ENCODE results near the gene PALD1.

Gene PALD1

DNA sequence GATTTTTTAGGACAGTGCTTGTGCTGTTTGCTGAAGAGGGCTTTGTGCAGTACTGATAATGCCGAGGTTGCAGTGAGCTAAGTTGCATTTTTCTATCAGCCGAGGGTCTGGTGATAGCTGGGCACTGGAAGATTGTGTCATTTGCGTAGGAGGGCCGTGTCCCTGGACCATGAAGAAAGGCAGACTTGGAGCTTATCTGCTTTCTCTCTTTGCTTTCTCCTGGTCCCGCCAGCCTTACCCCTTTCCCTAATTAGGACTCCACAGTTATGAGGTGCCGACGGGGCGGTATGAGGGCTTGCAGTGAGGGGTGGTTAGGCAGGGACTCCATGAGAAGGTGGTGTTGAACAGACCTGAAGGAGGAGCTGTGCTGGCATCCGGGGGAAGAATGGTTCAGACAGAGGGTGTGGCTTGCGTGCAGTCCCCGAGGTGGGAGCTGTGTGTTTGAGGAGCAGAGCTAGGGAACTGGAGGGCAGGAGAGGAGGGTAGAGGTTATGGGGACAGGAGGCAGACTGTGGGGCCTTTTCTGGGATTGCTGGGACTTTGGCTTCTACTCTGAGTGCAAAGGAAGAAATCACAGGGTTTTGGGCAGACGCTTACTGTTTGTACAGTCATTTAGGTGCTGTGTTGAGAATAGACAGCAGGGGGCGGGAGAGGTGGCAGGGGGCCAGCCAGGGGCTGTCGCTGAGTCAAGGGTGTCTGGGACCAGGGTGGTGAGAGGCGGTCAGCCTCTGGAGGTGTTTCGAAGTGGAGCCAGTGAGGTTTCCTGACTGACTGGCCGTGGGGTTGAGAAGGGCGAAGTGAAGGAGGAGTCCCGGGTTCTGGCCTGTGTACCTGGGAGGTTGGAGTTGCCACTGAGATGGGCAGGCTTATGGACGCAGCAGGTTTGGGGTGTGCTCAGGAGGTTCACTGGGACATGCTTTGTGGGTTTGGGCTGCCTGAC is 80.6 kb downstream of the PALD1 start:
- peak; percentile 88 for DNase-seq

DNA sequence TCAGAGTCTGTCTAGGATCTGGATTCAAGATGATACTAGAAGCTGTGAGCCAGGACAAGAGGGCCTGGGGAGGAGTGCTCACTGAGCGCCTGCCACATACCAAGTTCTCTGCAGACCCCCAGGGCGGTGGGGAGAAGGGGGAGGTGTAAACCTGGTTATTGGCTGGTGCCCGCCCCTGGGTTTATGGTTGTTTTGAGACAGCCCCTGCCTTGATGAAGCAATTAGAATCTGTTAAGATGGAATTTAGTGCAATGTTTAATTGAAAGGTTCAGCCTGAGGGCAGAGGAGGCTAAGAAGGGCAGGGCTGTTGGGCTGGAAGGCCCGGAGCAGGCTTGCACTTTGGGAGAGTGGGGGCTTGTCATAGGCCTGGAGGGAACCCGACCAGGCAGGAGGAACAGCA is 81.3 kb downstream of the PALD1 start:
- peak; percentile 37 for DNase-seq

DNA sequence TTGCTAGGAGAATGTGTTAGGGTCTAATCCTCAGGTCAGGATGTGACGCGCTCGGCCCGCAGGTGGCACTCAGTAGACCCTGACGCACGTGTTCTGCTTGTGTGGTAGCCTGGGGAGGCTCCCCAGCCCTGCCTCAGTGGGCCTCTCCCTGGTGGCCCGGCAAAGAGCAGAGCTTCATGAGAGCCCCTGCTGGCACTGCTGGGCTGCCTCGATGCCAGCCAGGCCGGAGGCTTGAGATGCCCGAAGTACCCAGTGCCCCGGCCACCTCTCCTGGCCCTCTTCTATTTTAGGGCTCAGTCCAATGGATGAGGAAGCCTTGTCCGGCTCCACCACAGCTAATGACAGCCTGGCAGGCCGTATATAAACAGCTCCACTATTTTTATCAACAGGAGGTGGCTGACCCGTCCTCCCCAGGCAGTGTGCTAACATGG is 82.0 kb downstream of the PALD1 start:
- DNase-seq = peak; percentile 50

DNA sequence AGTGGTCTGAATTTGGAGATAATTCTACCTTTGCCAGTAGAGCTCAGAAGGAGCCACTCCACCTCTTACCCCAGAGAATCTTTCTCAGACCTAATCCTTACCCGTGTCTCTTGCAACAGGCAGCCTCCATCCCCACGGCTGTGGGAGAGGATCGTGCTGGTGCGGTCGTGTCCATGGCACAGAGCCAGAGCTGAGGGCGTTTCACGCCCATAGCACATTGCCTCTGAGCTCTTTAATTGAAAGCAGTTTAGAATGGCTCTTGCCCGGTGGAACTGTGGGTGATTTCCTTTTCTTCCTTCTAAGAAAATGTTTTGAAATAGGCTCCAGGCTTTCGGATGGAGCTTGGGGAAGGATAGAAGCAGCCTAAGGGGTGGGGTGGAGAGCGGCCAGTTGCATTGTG is 82.5 kb downstream of the PALD1 start:
- DNase-seq = peak; percentile 73

DNA sequence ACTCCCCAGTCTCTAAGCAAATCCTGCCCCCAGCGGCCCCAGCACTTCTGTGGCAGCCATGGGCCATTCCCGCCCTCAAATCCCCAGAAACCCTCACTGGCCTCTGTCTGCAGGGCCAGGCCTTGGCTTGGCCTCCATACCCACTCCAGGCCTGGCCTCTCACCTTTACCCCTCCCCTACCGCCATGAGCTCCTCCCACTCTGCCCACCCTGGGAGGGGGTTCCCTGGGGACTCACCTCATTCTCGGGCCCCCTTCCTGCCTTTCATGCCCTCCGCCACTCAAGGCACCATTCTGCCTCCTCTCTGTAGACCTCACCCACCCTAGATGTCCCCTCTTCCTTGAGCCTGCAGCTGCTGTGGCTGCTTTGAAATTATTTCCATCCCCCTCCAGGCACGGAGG is 83.0 kb downstream of the PALD1 start:
- no peak for DNase-seq

DNA sequence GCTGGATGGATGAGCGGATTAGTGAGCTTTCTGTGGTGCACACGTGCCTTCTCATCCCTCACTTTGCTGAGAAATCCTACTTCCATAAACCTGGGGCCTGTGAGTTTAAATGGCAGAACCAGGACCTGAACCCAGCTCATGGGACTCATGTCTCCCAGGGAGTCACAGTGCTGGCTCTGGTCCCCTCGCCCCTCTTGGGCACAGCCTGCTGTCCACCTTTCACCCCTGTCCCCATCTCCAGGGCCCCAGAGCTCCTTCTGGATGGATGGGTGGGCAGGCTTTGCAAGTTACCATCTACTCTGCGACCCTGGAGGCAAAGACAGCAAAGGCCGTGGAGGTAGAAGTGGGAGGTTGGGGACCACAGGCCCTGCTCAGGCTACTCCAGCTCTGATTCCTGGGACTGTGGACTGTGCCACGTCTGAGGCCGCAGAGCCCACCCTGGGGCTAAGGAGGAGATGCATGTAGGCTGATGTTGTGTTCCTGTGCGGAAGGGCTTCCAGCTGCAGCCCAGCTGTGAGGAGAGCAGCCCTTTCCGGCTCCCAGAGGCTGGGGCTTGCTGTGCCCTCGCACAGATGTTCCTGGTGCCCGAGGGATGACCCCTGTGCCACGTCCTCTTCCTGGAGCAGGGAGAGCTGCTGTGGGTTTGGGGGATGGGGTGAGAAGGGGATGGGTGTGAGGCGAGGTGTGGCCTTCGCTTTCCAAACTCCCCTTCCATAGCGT is 83.6 kb downstream of the PALD1 start:
- DNase-seq = peak; percentile 73

DNA sequence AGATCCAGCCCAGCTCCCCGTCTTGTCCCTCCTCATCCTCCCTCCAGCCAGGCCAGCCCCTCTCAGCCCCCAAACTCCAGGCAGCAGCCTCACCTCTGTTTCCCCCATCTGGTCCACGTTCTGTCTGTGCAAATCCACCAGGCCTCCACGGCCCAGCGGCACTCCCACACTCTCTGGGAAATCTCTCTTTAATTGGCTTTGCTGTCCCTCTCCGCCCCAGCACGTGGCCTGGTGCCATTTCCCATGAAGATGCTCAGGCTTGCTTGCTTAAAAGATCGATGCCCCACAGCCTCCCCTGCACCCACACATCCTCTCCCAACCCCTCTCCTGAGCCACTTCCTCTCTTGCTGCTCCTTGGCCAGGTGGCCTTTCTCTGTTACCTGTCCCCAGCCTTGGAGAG is 84.7 kb downstream of the PALD1 start:
- peak; percentile 42 for DNase-seq

DNA sequence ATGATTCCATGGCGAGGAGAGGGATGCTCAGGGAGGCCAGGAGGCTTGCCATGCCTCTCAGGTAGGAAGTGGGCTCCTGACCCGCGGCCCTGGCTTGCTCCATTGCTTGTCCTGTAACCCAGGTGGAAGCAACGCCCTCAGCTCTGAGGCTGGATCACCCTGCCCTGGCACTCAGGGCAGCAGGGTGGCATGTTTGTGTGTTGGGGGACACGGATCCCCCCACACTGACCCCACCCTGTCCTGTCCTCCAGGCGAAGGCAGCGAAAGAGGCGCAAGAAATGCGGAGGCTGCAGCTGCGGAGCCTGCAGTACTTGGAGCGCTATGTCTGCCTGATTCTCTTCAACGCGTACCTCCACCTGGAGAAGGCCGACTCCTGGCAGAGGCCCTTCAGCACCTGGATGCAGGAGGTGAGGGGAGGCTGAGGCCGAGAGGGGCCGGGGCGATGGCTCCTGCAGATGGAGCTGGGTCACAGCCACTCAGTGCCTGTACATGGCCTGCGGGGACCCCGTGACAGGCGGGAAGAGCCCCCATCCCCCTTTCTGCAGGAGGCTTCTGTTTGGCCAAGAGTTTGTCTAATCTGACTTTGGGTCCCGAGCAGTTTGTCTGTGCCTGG is 85.7 kb downstream of the PALD1 start:
- DNase-seq = peak; percentile 36

DNA sequence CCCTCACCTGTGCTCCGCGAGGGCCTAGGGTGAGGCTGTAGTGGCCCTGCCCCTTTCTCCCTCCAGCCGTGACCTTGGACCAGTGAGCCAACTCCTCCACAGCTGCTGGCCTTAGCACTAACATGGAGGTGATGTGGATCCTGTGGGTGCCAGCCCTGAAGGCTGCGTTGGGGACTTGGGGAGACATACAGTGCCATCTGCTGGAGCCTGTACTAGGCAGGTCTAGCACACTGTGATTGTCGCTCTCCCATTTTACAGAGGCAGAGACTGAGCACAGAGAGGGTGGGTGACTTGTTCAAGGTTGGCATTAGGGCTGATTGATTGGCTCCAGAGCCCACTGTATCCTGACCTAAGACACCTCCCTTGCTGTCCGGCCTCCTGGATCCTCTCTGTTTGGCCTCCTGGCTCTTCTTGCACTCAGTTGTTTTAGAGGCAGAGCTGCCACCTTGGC is 86.4 kb downstream of the PALD1 start:
- DNase-seq = no peak

DNA sequence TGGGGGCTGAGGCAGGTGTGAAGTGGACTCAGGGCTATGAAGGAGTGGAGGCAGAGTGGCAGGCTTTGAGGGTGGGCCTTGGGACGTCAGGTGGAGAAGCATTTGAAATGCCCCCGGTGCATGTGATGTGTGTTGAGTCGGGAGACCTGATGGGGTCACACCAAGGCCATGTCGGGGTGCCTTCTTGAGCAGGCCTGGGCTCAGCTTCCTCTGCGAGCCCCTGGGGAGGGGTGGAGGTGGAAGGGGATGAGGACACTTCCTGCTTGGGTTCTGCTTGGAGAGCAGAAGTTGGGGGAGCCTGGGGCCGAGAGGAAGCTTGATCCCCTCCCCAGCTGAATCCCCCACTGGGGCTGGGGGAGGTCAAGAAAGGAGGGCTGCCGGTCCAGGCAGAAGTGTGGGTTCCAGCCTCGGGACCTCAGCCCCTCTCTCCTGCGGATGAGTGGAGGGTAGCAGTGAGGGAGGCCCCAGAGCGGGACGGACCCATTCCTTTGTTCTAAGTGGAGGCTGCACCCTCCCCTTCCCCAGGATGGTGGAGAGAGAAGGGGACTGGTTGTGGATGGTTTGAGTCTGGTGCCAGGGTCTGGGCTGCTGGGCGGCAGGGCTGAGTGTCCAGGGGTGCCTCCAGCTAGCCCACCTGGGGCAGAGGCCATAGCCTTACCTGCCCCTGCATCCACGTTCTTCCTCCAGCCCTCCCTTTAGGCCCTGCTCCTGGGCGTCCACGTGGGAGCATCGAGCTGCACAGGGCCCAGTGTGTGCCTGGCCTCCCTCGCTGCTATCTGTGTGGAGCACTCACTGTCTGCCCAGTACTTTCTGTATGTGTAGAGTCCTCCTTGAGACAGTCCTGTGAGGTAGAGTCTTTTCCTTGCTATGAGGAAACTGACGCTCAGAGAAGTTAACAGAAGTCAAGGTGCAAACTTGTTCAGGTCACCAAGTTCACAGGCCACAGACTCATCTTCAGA is 87.3 kb downstream of the PALD1 start:
- DNase-seq = peak; percentile 42

DNA sequence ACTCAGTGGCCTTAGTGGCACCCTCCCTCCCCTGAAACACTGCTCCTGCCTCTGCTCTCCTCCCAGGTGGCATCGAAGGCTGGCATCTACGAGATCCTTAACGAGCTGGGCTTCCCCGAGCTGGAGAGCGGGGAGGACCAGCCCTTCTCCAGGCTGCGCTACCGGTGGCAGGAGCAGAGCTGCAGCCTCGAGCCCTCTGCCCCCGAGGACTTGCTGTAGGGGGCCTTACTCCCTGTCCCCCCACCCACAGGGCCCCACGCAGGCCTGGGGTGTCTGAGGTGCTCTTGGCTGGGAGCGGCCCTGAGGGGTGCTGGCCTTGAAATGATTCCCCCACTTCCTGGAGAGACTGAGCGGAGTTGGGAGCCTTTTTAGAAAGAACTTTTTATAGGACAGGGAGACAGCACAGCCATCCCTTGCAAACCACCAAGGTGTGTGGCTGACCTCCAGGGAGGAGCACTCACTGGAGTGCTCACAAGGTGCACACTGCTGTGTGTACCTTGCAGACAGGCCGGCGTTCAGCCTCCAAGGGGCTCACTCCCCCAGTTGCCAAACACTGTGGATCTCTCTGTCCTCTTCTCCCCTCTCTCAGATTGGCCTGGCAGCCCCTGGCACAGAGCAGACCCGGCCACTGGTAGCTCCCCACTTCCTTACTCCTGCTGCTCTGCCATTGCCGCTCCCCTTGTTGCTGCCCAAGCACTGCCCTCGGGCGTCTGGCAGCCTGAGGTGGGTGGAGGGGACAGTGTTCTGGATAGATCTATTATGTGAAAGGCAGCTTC is 88.1 kb downstream of the PALD1 start:
- DNase-seq = peak; percentile 31

DNA sequence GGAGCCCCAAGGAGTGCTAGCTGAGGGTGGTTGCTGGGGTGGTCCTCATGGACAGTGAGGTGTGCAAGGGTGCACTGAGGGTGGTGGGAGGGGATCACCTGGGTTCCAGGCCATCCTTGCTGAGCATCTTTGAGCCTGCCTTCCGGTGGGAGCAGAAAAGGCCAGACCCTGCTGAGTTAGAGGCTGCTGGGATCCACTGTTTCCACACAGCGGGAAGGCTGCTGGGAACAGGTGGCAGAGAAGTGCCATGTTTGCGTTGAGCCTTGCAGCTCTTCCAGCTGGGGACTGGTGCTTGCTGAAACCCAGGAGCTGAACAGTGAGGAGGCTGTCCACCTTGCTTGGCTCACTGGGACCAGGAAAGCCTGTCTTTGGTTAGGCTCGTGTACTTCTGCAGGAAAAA is 89.0 kb downstream of the PALD1 start:
- peak; percentile 39 for DNase-seq

DNA sequence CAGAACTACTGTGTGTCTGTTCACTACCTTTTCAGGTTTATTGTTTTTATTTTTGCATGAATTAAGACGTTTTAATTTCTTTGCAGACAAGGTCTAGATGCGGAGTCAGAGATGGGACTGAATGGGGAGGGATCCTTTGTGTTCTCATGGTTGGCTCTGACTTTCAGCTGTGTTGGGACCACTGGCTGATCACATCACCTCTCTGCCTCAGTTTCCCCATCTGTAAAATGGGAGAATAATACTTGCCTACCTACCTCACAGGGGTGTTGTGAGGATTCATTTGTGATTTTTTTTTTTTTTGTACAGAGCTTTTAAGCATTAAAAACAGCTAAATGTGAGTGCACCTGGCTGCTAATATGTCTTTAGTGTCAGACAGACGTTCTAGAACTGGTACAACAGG is 89.5 kb downstream of the PALD1 start:
- no peak for DNase-seq

DNA sequence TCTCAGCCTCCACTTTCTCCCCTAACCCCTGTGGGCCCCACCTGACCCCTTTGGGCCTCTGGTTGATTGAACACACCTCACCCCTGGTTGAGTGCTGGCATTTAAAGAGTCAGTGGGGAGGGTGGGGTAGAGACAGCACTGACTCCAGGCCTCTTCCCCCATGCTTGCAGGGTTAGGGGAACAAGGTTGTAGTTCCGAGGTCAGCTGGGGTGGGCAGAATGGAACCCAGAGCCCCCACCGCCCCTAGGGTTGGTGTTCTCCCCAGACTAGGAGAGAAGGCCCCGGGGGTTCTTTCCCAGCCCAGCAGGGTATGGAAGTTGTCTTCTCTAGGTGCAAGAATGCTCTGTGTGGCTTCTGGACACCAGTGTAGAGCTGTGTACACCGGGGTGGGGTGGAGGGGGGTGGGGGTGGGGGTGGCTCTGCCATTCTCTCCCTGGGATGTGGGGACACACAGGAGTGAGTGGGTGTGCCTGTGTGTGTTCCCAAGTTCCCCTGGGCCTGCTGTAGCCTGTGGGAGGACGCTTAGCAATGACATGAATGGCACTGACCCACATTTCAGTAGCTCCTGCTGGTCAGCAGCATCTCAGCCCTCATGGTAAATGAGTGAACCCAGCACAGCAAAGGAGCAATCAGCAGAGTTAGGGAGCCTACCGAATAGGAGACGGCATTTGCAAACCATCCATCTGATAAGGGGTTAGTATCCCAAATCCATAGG is 90.4 kb downstream of the PALD1 start:
- DNase-seq = no peak

DNA sequence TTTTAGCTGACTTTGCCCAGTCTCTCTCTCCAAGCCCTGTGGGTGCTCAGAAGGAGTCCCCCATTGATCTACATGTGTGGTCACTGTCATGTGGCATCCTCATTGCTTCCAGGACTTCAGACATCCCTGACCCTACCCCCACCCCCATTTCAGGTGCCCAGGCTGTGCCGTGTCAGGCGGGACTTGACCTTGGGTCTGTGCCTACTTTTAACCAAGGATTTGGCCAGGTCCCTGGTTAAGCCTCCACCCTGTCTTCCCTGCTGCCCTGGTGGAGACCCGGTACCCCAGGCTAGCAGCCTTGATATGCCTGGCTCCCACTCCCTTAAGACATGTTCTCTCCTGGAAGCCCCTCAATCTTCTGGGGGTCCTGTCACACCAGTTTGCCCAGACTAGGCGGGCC is 92.7 kb downstream of the PALD1 start:
- no peak for DNase-seq

DNA sequence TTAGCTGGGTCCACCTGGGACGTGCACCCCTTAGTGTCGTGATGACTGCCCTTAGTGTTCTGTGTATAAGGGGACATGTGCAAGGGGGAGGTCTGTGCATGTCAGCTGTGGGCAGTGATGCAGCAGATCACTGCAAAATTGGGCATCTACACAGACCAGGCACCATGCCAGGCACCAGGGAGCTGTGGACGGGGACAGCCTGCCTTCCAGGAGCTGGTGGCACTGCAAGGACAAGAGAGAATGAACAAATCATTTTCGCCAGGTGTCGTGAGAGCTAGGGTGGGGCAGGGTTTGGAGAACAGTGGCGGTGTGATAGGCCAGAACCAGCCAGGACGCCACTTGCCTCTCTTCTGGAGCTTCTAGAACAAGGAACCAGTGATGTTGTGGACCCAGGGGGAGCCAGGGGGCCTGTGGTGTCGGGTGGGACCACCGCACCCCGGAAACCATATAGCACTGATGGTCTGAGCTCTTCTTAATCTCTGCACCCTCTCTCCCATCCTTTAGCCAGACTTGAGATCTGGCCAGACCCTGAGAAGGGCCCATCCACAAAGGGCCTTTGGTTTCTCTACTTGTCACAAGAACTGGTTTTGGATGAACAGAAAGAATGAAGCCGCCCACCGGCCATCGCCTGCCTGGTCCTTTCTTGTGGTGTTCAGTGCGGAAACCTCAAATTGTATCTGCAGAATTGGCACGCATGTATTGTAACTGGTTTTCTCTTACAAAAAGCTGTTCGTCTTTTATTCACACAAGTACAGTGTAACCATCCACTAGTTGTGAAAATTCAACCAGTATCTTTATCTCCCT is 93.3 kb downstream of the PALD1 start:
- DNase-seq = no peak

DNA sequence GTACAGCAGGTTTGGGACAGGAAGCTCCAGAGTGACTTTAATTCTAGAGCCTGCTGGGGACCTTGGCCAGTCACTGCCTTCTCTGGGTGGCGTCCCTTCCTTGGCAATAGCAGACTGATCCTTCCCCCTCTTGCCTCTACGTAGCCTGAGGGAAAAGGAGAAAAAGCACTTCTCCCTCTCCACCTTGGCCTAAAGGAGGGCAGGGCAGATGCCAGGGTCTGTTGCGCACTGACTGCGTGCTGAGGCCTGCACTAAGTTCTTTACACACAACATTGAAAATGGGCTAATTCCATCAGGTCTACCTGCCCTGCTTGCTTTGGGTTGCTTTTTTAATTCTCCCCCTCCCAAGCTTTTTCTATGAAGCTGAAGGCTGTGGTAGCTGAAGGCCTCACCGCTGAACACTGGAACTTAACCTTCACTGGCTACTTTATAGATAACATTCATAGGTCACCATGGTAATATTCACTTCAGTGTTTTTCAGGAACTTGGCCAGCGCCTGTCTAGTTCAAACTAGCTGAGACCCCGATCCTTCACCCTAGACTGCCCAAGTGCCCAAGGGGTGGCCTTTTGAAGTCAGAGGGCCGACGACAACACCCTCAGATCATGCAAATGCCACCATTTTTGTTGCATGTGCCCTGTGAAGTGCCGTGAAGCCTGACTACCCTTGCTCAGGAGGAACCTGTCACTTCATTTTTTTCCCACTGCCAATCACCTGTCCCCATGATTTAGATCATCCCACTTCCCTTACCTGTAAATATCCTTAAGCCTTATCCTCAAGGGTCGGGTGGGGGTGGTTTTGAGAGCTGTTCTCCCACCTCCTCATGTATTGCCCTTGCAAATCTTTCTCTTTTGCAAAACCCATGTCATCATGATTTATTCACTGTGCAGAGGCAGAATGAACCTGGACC is 95.3 kb downstream of the PALD1 start:
- peak; percentile 13 for DNase-seq

DNA sequence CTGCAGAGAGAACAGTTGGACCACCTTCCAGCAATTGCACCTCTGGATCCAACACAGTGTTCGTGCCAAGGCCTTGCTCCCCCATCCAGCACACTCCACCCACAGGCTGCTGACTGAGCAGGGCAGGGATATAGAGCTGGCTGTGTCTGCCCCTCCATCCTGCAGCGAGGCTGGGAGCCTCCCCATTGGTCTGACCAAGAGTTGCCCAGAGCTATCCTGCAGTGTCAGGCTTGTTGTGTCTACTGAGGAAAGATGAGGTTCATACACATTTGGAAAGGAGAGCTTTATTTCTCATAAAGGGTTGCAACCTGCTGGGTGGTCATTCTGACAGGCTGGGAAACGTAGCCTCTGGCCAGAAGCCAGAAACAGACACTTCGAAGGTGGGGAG is 96.9 kb downstream of the PALD1 start:
- DNase-seq = no peak
